Amniotic stem cell (primary cell): ENCODE data around the gene GRIK1.

Source experiments
- DNase-seq: peaks from one replicate; lab custom pipeline; 2025; lab: John Stamatoyannopoulos, UW

GRIK1 gene

GRCh38 chr21:29718081-29718815 is 221.5 kb downstream of the GRIK1 start:
- DNase-seq, result no peak

- no peak for DNase-seq
Observed at GRCh38 chr21:29717659-29718058, 222.1 kb downstream of the GRIK1 start.

- no peak for DNase-seq
Observed at GRCh38 chr21:29716753-29717152, 223.0 kb downstream of the GRIK1 start.

- DNase-seq, result no peak
Observed at GRCh38 chr21:29715089-29715488, 224.7 kb downstream of the GRIK1 start.

- DNase-seq, result no peak
Observed at GRCh38 chr21:29712818-29713217, 227.0 kb downstream of the GRIK1 start.

GRCh38 chr21:29711236-29711635 is 228.6 kb downstream of the GRIK1 start:
- no peak for DNase-seq

DNA sequence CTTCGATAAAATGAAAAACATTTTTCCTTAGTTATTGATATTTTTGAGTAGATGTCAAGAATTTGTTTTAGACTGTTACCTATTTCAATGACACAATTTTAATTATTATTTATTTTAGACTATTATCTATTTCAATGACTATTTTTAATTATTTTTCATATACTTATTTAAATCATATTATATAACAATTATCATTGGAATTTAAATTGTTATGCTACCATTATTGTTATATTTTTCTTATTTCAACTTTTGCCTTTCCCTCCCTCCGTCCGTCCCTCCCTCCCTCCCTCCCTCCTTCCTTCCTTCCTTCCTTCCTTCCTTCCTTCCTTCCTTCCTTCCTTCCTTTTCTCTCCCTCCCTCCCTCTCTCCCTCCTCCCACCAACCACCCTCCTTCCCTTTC is 229.3 kb downstream of the GRIK1 start:
- DNase-seq, result no peak

GRCh38 chr21:29708401-29708800 is 231.4 kb downstream of the GRIK1 start:
- no peak for DNase-seq

- DNase-seq, result no peak
Observed at GRCh38 chr21:29704719-29705118, 235.1 kb downstream of the GRIK1 start.

DNA sequence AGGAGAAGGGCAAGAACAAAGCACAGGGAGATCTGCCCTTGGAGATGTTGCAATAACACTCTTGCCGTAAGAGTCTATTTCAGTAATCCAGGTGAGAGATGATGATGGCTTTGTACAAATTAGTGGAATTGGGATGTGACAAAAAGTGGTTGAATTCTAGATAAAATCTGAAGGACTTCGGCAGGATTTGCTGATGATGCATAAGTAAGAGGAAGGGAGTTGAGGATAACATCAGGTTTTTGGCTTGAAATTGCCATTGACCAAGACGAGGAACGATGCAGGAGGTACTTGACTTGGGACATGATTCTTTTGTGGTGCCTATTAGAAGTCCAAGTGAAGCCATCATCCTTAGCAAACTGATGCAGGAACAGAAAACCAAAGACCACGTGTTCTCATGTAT is 238.1 kb downstream of the GRIK1 start:
- no peak for DNase-seq

DNA sequence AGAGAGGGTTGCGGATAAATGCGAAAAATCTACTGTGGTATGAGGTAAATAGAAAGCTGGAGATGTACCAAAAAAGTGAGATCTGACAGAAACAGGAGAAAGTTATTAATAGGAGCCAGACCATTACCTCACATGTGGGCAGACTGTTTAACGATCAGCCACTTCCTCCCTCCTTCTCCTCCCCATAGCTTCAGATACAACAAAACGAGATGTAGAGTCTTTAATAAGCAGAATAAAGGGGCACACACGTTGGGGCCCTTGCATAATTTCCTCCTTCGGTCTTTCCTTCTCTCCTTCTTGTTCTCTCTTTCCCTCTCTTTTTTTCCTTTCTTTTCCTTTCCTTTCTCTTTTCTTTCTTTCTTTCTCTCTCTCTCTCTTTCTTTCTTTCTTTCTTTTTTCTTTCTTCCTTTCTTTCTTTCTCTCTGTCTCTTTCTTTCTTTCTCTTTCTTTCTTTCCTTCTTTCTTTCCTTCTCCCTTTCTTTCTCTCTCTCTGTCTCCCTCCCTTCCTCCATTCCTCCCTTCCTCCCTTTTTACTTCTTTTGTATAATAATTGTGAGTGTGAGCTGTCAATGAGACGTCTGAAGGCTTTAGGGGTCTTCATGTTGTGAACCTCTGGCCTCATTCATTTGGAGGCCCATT is 242.1 kb downstream of the GRIK1 start:
- DNase-seq, result no peak

- no peak for DNase-seq
Observed at GRCh38 chr21:29696937-29697336, 242.9 kb downstream of the GRIK1 start.

DNA sequence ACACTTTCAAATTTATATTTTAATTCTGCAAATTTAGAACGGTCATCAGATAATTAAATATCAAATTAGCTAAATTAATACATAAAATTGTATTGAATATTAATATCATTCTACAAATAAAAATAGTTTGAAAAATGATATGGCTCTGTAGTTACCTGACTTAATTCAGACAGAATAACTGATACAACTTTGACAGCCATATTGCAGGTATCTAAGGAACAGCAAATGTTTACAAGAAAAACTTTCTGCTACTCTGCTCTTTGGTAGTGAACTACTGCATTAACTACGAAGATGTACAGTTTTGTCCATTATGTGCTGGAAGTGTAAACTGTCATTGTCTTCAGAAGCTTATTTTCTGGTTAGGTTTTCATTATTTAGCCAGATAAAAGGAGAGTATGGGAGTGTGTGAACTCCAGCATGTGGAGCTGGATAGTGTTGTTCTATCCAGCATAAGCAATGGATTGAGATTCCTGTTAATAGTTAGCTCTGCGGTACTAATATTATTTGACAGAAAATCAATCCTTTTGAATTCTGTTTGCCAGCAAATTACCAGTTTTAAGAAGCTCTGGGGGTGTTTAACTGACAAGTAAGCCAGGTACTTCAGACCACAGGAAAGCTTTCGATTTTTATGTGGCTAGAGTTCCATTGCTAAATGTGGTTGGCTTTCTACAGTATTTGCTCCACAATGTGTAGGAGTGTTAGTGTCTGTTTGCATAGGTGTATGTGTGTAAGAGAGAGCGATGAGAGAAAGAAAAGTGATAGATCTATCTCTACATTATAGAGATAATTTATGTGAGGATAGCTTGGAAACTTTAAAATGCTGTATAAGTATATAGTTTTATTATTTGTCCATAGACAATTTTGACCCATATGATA is 247.9 kb downstream of the GRIK1 start:
- no peak for DNase-seq

DNA sequence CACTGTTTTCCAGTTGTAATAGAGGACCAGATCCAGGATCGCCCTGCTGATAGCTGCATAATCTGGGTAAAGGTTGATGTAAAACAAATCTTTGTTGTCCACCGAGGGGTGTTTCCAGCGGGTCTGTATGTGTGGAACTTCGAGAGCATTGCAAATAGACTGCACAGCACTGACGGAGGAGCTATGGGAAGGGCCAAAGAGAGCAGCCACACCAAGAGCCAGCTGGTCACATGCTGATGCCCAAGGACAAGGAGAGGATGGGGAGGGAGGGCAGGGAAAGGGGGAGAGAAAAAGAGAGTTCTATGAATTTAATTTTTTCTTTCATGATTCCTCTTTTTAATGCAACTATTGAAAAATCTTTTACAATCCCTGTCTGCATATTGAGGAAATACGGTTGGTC is 250.0 kb downstream of the GRIK1 start:
- DNase-seq, result no peak

- no peak for DNase-seq
Observed at GRCh38 chr21:29684106-29684505, 255.7 kb downstream of the GRIK1 start.

DNA sequence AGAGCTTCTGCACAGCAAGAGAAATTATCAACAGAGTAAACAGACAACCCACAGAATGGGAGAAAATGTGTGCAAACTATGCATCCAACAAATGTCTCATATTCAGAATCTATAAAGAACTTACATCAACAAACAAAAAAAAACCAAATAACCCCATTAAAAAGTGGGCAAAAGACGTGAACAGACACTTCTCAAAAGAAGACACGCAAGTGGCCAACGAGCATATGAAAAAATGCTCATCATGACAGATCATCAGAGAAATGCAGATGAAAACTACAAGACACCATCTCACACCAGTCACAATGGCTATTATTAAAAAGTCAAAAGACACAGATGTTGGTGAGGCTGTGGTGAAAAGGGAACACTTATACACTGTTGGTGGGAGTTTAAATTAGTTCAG is 257.0 kb downstream of the GRIK1 start:
- no peak for DNase-seq

DNA sequence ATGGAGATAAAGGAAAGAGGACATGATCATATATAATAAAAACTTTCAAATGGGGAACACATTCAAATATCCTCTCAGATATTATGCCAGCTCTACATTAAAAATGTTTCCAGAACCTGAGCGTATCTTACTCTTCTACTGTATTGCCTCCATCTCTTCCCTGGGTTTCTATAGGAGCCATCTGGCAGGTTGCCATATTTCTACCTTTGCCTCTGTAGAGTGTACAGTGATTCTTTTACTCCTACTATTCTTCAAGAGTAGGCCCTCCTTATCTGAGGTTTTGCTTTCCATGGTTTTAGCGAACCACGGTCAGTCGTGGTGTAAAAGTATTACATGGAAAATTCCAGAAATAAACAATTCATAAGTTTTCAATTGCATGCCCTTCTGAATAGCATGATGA is 259.5 kb downstream of the GRIK1 start:
- no peak for DNase-seq

DNA sequence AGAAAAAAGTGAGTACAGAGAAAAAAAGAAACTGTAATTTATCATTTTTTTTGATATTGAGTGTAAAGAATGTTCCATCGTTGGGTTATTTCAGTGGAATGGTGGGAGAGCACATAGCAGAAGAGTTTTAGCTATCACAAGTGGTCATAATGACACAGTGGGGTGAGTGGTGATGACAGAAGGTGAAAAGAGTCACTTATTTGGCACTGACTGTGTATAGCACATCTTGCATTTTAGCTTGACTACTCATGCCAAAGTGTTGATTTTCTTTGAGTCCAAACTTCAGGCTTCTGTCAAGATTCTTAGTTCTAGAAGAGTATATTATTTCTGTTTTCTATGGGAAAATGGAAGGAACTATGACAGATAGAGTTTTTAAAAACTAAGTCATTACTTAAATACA is 261.2 kb downstream of the GRIK1 start:
- DNase-seq, result no peak

DNA sequence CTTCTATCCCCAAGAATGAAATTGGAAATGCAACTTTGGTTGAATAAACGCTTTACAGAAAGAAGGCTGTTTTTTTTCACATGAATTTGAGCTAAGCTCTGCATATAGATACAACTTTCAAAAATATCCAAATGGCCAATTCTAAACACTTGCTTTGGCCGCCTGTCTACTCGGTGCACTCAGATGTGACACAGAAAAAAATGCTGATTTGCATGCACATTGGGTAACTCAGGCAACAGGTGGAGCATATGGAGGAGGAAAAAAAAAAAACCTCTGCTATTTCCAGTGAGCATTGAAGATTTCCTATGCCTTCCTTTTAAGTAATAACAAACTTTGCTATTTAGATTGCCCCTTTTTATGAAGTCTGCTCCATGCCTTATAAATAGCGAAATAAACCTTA is 262.5 kb downstream of the GRIK1 start:
- no peak for DNase-seq

DNA sequence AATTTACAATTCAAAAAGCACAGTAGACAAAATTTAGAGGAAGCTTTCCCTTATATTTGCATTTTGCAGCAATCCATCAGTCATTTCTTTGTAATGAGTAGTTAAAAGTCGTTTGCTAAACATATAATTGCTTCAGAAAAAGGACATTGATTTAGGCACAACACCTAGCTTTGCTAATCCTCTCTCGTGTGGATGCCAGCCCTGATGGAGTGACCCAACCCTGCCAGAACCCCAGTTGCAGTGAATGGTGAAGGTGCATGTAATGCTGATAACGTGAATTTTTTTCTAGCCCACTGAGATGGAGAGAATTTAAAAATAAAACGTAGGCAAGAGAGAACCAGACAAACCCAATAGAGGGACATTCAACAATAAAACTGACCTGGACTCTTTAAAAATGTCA is 263.4 kb downstream of the GRIK1 start:
- no peak for DNase-seq

- DNase-seq, result no peak
Observed at GRCh38 chr21:29675451-29675850, 264.3 kb downstream of the GRIK1 start.

DNA sequence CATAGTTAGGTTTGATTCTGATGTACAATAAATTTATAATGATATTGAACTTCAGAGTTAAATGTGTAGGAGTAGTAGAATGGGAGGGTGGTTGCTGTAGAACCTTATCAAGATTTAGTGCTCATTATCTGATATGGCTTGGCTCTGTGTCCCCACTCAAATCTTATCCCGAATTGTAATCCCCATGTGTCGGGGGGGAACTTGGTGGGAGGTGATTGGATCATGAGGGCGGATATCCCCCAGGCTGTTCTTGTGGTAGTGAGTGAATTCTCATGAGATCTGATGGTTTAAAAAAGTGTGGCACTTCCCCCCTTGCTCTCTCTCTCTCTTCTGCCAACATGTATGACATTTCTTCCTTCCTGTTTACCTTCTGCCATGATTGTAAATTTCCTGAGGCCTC is 265.5 kb downstream of the GRIK1 start:
- DNase-seq, result no peak

GRCh38 chr21:29673096-29673610 is 266.6 kb downstream of the GRIK1 start:
- DNase-seq, result no peak
